Neural progenitor cell (in vitro differentiated cells): ENCODE results near the gene STARD3. TPM values are rescaled to one million over a fixed set of nuclear protein-coding genes. Genes with fewer than 3 reads are reported as not detected.

ENCODE experiments used
- DNase-seq: peaks from one replicate; pipeline ENCODE4 v3.0.0-alpha.2; 2016; ENCODE audit warnings: low spot score
- H2AFZ ChIP-seq: fragments of 200-600 bp; sonication (generic); replicated peaks from 2 replicates; pipeline ENCODE4 v1.6.1; 2016; ENCODE audit warnings: antibody characterized with exemption
- H3F3A ChIP-seq: fragments of 200-600 bp; sonication (generic); 2 replicates; pipeline ENCODE4 v1.6.1; 2016; ENCODE audit warnings: antibody characterized with exemption, low read depth
- H3K27ac ChIP-seq: fragments of 200-600 bp; sonication (generic); 2 replicates; pipeline ENCODE4 v1.5.1; 2016; ENCODE audit warnings: mild to moderate bottlenecking
- H3K27me3 ChIP-seq: fragments of 200-600 bp; sonication (generic); 2 replicates; pipeline ENCODE4 v1.6.1; 2016; ENCODE audit warnings: mild to moderate bottlenecking, moderate library complexity
- H3K36me3 ChIP-seq: fragments of 200-600 bp; sonication (generic); 2 replicates; pipeline ENCODE4 v1.5.1; 2016
- H3K4me1 ChIP-seq: fragments of 200-600 bp; sonication (generic); 2 replicates; pipeline ENCODE4 v1.6.1; 2016; ENCODE audit warnings: mixed run types
- H3K4me2 ChIP-seq: fragments of 200-600 bp; sonication (generic); 2 replicates; pipeline ENCODE4 v1.6.1; 2016
- H3K4me3 ChIP-seq: fragments of 200-600 bp; sonication (generic); 2 replicates; pipeline ENCODE4 v1.5.1; 2016
- H3K79me2 ChIP-seq: fragments of 200-600 bp; sonication (generic); 2 replicates; pipeline ENCODE4 v1.6.1; 2016; ENCODE audit warnings: low read depth
- H3K9ac ChIP-seq: fragments of 200-600 bp; sonication (generic); 2 replicates; pipeline ENCODE4 v1.6.1; 2016
- H3K9me3 ChIP-seq: fragments of 200-600 bp; sonication (generic); 2 replicates; pipeline ENCODE4 v1.5.1; 2016; ENCODE audit warnings: low read depth
- H4K20me1 ChIP-seq: fragments of 200-600 bp; sonication (generic); 2 replicates; pipeline ENCODE4 v1.6.1; 2016; ENCODE audit warnings: low read depth
- H3K27ac Mint-ChIP-seq: 3 replicates; pipeline ENCODE4 v1.8.0; 2021; ENCODE audit warnings: mixed read lengths
- H3K27me3 Mint-ChIP-seq: 2 replicates; pipeline ENCODE4 v1.8.0; 2022; ENCODE audit warnings: low read depth, mild to moderate bottlenecking, inconsistent platforms, moderate library complexity, mixed read lengths; ENCODE audit not compliant: insufficient read depth
- H3K36me3 Mint-ChIP-seq: 3 replicates; pipeline ENCODE4 v1.8.0; 2021; ENCODE audit warnings: mixed read lengths
- H3K4me1 Mint-ChIP-seq: 3 replicates; pipeline ENCODE4 v1.8.0; 2021; ENCODE audit warnings: mixed read lengths
- H3K4me3 Mint-ChIP-seq: 3 replicates; pipeline ENCODE4 v1.8.0; 2021; ENCODE audit warnings: mild to moderate bottlenecking, moderate library complexity, mixed read lengths
- H3K9me3 Mint-ChIP-seq: 3 replicates; pipeline ENCODE4 v1.8.0; 2020; ENCODE audit warnings: mixed read lengths
- CTCF ChIP-seq: fragments of 200-600 bp; sonication (generic); IDR thresholded peaks from 2 replicates; pipeline ENCODE4 v1.5.1; 2017; ENCODE audit warnings: antibody characterized with exemption, mild to moderate bottlenecking
- EZH2 ChIP-seq: fragments of 200-600 bp; sonication (generic); IDR thresholded peaks from 2 replicates; pipeline ENCODE4 v1.6.1; 2017; ENCODE audit warnings: antibody characterized with exemption, mild to moderate bottlenecking, moderate library complexity
- EZH2phosphoT487 ChIP-seq: fragments of 200-600 bp; sonication (generic); IDR thresholded peaks from 2 replicates; pipeline ENCODE4 v1.6.1; 2017; ENCODE audit warnings: antibody characterized with exemption
- total RNA-seq: library from RNA; depleted of rRNA; stranded (reverse); fragments of >200 nt; gene quantifications from 2 replicates; pipeline ENCODE4 v1.2.3, GENCODE V29; 2015; ENCODE audit warnings: low replicate concordance

Gene STARD3
- total RNA-seq, 1 donor from 2014 or later = 21.5 TPM

GRCh38 chr17:39667262-39667944 lies 30.5 kb downstream of the STARD3 start:
- H3K27me3 Mint-ChIP-seq = peaks cover 22% of the 10 kb centered on the region
- no peak for TF ChIP-seq CTCF
- TF ChIP-seq EZH2phosphoT487 = peak; percentile 79
- TF ChIP-seq EZH2 = peak; percentile 85
- peak; percentile 52 for DNase-seq
- no peaks in the 10 kb centered on the region for H3K9me3 Mint-ChIP-seq
- H3K27ac ChIP-seq = no peak overlapping the region
- no peaks in the 10 kb centered on the region for H3K9me3 ChIP-seq
- peaks cover 13% of the 10 kb centered on the region for H3K4me1 Mint-ChIP-seq
- peaks cover 32% of the 10 kb centered on the region for H3K4me1 ChIP-seq
- H3K79me2 ChIP-seq = no peaks in the 10 kb centered on the region
- no peaks in the 10 kb centered on the region for H3K36me3 ChIP-seq
- peak overlapping the region; percentile 53 for H3K4me3 ChIP-seq
- H3K9ac ChIP-seq = no peak overlapping the region
- H3K4me3 Mint-ChIP-seq = peak overlapping the region; percentile 59
- H3K4me2 ChIP-seq = peak overlapping the region; percentile 96
- H3K36me3 Mint-ChIP-seq = peaks cover 2% of the 10 kb centered on the region
- H3K27me3 ChIP-seq = peaks cover 68% of the 10 kb centered on the region
- H2AFZ ChIP-seq = peak overlapping the region; percentile 83
- H3K27ac Mint-ChIP-seq = no peak overlapping the region
- peaks cover 35% of the 10 kb centered on the region for H4K20me1 ChIP-seq
- H3F3A ChIP-seq = peaks cover 27% of the 10 kb centered on the region

DNA sequence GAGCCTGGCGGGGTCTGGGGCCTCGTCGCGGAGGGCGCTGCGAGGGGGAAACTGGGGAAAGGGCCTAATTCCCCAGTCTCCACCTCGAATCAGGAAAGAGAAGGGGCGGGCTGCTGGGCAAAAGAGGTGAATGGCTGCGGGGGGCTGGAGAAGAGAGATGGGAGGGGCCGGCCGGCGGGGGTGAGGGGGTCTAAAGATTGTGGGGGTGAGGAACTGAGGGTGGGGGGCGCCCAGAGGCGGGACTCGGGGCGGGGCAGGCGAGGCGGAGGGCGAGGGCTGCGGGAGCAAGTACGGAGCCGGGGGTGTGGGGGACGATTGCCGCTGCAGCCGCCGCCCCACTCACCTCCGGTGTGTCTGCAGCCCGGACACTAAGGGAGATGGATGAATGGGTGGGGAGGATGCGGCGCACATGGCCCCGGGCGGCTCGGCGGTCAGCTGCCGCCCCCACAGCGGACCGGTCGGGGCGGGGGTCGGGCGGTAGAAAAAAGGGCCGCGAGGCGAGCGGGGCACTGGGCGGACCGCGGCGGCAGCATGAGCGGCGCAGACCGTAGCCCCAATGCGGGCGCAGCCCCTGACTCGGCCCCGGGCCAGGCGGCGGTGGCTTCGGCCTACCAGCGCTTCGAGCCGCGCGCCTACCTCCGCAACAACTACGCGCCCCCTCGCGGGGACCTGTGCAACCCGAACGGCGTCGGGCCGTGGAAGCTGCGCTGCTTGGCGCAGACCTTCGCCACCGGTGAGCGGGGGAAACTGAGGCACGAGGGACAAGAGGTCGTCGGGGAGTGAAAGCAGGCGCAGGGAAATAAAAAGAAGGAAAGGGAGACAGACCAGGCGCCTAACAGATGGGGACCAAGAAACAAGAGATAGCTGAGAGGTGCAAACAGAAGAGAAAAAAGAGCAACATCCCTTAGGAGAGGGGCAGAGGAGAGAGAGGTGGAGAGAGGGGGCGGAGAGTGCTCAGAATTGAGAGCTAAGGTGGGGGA lies 31.3 kb downstream of the STARD3 start, which contains the start of gene PNMT:
Gene PNMT (plus strand): TSS at position 509 of the 980 bp plus-strand sequence. CDS start 23 bp downstream, at position 532.
- no peak within 1 kb of the TSS for H3K9ac ChIP-seq
- H3K4me2 ChIP-seq = peak within 1 kb of the TSS; percentile 96
- peaks cover 29% of the 10 kb centered on the region for H3K4me1 ChIP-seq
- Mint-ChIP-seq H3K27me3 (peaks cover 27% of the 10 kb centered on the region), H3K4me1 (peaks cover 13% of the 10 kb centered on the region), H3K9me3 (no peaks in the 10 kb centered on the region), H3K4me3 (peak within 1 kb of the TSS; percentile 68), H3K27ac (no peak within 1 kb of the TSS), H3K36me3 (peaks cover 2% of the 10 kb centered on the region)
- peak within 1 kb of the TSS; percentile 83 for H2AFZ ChIP-seq
- DNase-seq = peak; percentile 92
- H3K36me3 ChIP-seq = no peaks in the 10 kb centered on the region
- H3K27me3 ChIP-seq = peaks cover 68% of the 10 kb centered on the region
- TF ChIP-seq EZH2phosphoT487 (peak; percentile 50), EZH2 (peak; percentile 77), CTCF (peak; percentile 73)
- peak within 1 kb of the TSS; percentile 53 for H3K4me3 ChIP-seq
- H3F3A ChIP-seq = peaks cover 22% of the 10 kb centered on the region
- H3K9me3 ChIP-seq = no peaks in the 10 kb centered on the region
- no peaks in the 10 kb centered on the region for H3K79me2 ChIP-seq
- no peak within 1 kb of the TSS for H3K27ac ChIP-seq
- H4K20me1 ChIP-seq = peaks cover 30% of the 10 kb centered on the region

GRCh38 chr17:39669897-39670735 lies 33.2 kb downstream of the STARD3 start:
- no peak overlapping the region for H2AFZ ChIP-seq
- TF ChIP-seq EZH2 (no peak), CTCF (no peak), EZH2phosphoT487 (no peak)
- no peak overlapping the region for H3K9ac ChIP-seq
- H3K36me3 Mint-ChIP-seq = no peaks in the 10 kb centered on the region
- H3K4me1 Mint-ChIP-seq = peaks cover 9% of the 10 kb centered on the region
- no peaks in the 10 kb centered on the region for H3K36me3 ChIP-seq
- H3K4me3 ChIP-seq = no peak overlapping the region
- peaks cover 14% of the 10 kb centered on the region for H4K20me1 ChIP-seq
- H3K4me1 ChIP-seq = peaks cover 19% of the 10 kb centered on the region
- H3K9me3 ChIP-seq = no peaks in the 10 kb centered on the region
- H3K27ac Mint-ChIP-seq = no peak overlapping the region
- H3K9me3 Mint-ChIP-seq = no peaks in the 10 kb centered on the region
- no peak overlapping the region for H3K4me3 Mint-ChIP-seq
- no peak for DNase-seq
- no peaks in the 10 kb centered on the region for H3K79me2 ChIP-seq
- no peak overlapping the region for H3K4me2 ChIP-seq
- peaks cover 27% of the 10 kb centered on the region for H3K27me3 Mint-ChIP-seq
- H3F3A ChIP-seq = peaks cover 17% of the 10 kb centered on the region
- no peak overlapping the region for H3K27ac ChIP-seq
- peaks cover 65% of the 10 kb centered on the region for H3K27me3 ChIP-seq
